Activated effector memory CD4-positive, alpha-beta T cell treated with Interleukin-2 at 50 U/mL for 16 hours (primary cell): ENCODE results near the gene ADORA2A.
A peak's percentile ranks its signal among the peaks of the same experiment; 100 is the strongest.

ENCODE experiments used
- DNase-seq: peaks from one replicate; pipeline ENCODE4 v3.0.0-alpha.2; 2020

ADORA2A gene

GRCh38 chr22:24419475-24419850 is 7.9 kb upstream of the ADORA2A start:
- no peak for DNase-seq

- no peak for DNase-seq
Observed at GRCh38 chr22:24420072-24420976, 7.1 kb upstream of the ADORA2A start.

- DNase-seq, result no peak
Observed at GRCh38 chr22:24420977-24421343, 6.4 kb upstream of the ADORA2A start.

- DNase-seq, result no peak
Observed at GRCh38 chr22:24421428-24421931, 5.9 kb upstream of the ADORA2A start.

- no peak for DNase-seq
Observed at GRCh38 chr22:24422102-24422665, 5.2 kb upstream of the ADORA2A start.

- DNase-seq, result peak; percentile 49
Observed at GRCh38 chr22:24423519-24424000, 3.8 kb upstream of the ADORA2A start.

GRCh38 chr22:24424001-24424900 is 3.1 kb upstream of the ADORA2A start:
- peak; percentile 18 for DNase-seq

GRCh38 chr22:24424901-24425775 is 2.3 kb upstream of the ADORA2A start:
- DNase-seq, result no peak

- no peak for DNase-seq
Observed at GRCh38 chr22:24426436-24426835, 963 bp upstream of the ADORA2A start.

- DNase-seq, result no peak
Observed at GRCh38 chr22:24426851-24427499, 424 bp upstream of the ADORA2A start.

GRCh38 chr22:24428751-24429410 is 1.5 kb downstream of the ADORA2A start:
- no peak for DNase-seq

- peak; percentile 37 for DNase-seq
Observed at GRCh38 chr22:24429411-24430365, 2.3 kb downstream of the ADORA2A start.

GRCh38 chr22:24430431-24431308 is 3.3 kb downstream of the ADORA2A start:
- DNase-seq, result no peak

GRCh38 chr22:24431309-24432034 is 4.1 kb downstream of the ADORA2A start:
- DNase-seq, result no peak

GRCh38 chr22:24432059-24432853 is 4.9 kb downstream of the ADORA2A start:
- no peak for DNase-seq

GRCh38 chr22:24433001-24433827 is 5.8 kb downstream of the ADORA2A start:
- no peak for DNase-seq
